B cell (primary cell): Measurements from ENCODE around the gene PHACTR3. TPM values are rescaled to one million over a fixed set of nuclear protein-coding genes. Genes with fewer than 3 reads are reported as not detected.

Experiments
- ATAC-seq: fragments of 200-7000 bp; cut with Tn5 transposase; one replicate; pipeline ENCODE4 v1.10.0; 2021; ENCODE audit warnings: low read depth, mild to moderate bottlenecking, moderate number of reproducible peaks, moderate library complexity
- CTCF ChIA-PET: fragments of 350-600 bp; sonication (Branson Sonifier 250); formaldehyde crosslinking; loops from one replicate; lab custom pipeline; 2021; ENCODE audit warnings: antibody characterized with exemption, inconsistent platforms; lab: Charles Lee
- POLR2A ChIA-PET: fragments of 350-600 bp; sonication (Branson Sonifier 250); formaldehyde crosslinking; loops from one replicate; lab custom pipeline; 2021; ENCODE audit warnings: antibody characterized with exemption; lab: Charles Lee
- DNase-seq: peaks from one replicate; pipeline ENCODE4 v3.0.0; 2013
- H2AFZ ChIP-seq: 2 replicates; pipeline ENCODE4 v1.6.1; 2012; ENCODE audit warnings: mild to moderate bottlenecking, low read depth, low read length; ENCODE audit not compliant: insufficient read depth, poor library complexity, severe bottlenecking
- H3K27ac ChIP-seq, 2 donors: 1 replicate in 1 of 2; 2 replicates in 1 of 2; pipeline ENCODE4 v1.5.1; 2012 to 2013; ENCODE audit warnings: low read length in 2 of 2, mild to moderate bottlenecking in 2 of 2, moderate library complexity in 1 of 2
- H3K27me3 ChIP-seq, 4 experiments: fragments of 200-600 bp in 1 of 4; sonication (generic) in 1 of 4; replicated peaks in 1 of 4; 1 replicate in 2 of 4; 2 replicates in 2 of 4; pipeline versions ENCODE4 v1.6.1 to v1.7.0; 2013 to 2016; ENCODE audit warnings: low read length in 3 of 4, mild to moderate bottlenecking in 2 of 4, mixed read lengths in 1 of 4, moderate library complexity in 1 of 4; ENCODE audit not compliant: insufficient read depth in 4 of 4, control insufficient read depth in 3 of 4; ENCODE audit errors: control extremely low read depth in 1 of 4
- H3K36me3 ChIP-seq, 2 experiments: replicated peaks in 1 of 2; 1 replicate in 1 of 2; 2 replicates in 1 of 2; pipeline versions ENCODE4 v1.6.1 to v1.7.1; 2013; ENCODE audit warnings: low read length in 1 of 2; ENCODE audit not compliant: insufficient read depth in 2 of 2, control insufficient read depth in 1 of 2; ENCODE audit errors: control extremely low read depth in 1 of 2, extremely low read depth in 1 of 2
- H3K4me1 ChIP-seq, 2 donors: fragments of 200-600 bp in 1 of 2; sonication (generic) in 1 of 2; 1 replicate in 1 of 2; 2 replicates in 1 of 2; pipeline versions ENCODE4 v1.5.1 to v1.6.1; 2013 to 2017; ENCODE audit warnings: low read length in 2 of 2; ENCODE audit not compliant: control insufficient read depth in 2 of 2, insufficient read depth in 2 of 2
- H3K4me2 ChIP-seq: replicated peaks from 2 replicates; pipeline ENCODE3; 2012; ENCODE audit warnings: mild to moderate bottlenecking, low read depth, low read length; ENCODE audit not compliant: poor library complexity, severe bottlenecking
- H3K4me3 ChIP-seq, 5 experiments: fragments of 200-600 bp in 1 of 5; sonication (generic) in 1 of 5; 1 replicate in 3 of 5; 2 replicates in 2 of 5; pipeline versions ENCODE4 v1.5.1 to v1.7.0; 2011 to 2016; ENCODE audit warnings: low read length in 4 of 5, mild to moderate bottlenecking in 4 of 5, low read depth in 2 of 5, control low read depth in 1 of 5, moderate library complexity in 1 of 5; ENCODE audit not compliant: insufficient read depth in 1 of 5; ENCODE audit errors: control extremely low read depth in 1 of 5, extremely low read depth in 1 of 5
- H3K79me2 ChIP-seq: fragments of 200-600 bp; sonication (generic); one replicate; pipeline ENCODE4 v1.6.0; 2016; ENCODE audit warnings: low read length; ENCODE audit not compliant: control insufficient read depth, insufficient read depth
- H3K9ac ChIP-seq: fragments of 200-600 bp; sonication (generic); 2 replicates; pipeline ENCODE4 v1.6.1; 2017; ENCODE audit warnings: mild to moderate bottlenecking, low read length, moderate library complexity
- H3K9me3 ChIP-seq, 3 donors: one replicate each; pipeline versions ENCODE4 v1.6.1 to v1.7.1; 2013; ENCODE audit warnings: low read length in 2 of 3; ENCODE audit not compliant: control insufficient read depth in 2 of 3, insufficient read depth in 1 of 3; ENCODE audit errors: control extremely low read depth in 1 of 3
- H4K20me1 ChIP-seq: 2 replicates; pipeline ENCODE4 v1.6.0; 2012; ENCODE audit warnings: mild to moderate bottlenecking, low read length; ENCODE audit not compliant: insufficient read depth, control insufficient read depth, poor library complexity, severe bottlenecking
- H3K27ac Mint-ChIP-seq: one replicate; pipeline ENCODE4 v1.8.0; 2021; ENCODE audit warnings: mixed read lengths
- H3K27me3 Mint-ChIP-seq: one replicate; pipeline ENCODE4 v1.8.0; 2021; ENCODE audit warnings: mixed read lengths
- H3K4me1 Mint-ChIP-seq: one replicate; pipeline ENCODE4 v1.8.0; 2021; ENCODE audit warnings: mixed read lengths
- H3K4me3 Mint-ChIP-seq: one replicate; pipeline ENCODE4 v1.8.0; 2021; ENCODE audit warnings: mixed read lengths
- H3K9me3 Mint-ChIP-seq: one replicate; pipeline ENCODE4 v1.8.0; 2022; ENCODE audit warnings: mixed read lengths; ENCODE audit not compliant: insufficient read depth
- CTCF ChIP-seq: fragments of 200-600 bp; IDR thresholded peaks from one replicate; pipeline ENCODE4 v1.8.0; 2022; ENCODE audit warnings: antibody characterized with exemption, mild to moderate bottlenecking
- EZH2 ChIP-seq: IDR thresholded peaks from 2 replicates; pipeline ENCODE4 v1.6.1; 2012; ENCODE audit warnings: borderline replicate concordance, low read depth, mild to moderate bottlenecking, moderate library complexity, low read length; ENCODE audit not compliant: insufficient read depth, poor library complexity, severe bottlenecking
- WGBS: methylation state at CpG from one replicate; pipeline ENCODE4 v1.1.5; 2013; ENCODE audit warnings: missing lambda C conversion rate; ENCODE audit not compliant: insufficient coverage; 5-methylcytosine and 5-hydroxymethylcytosine counted together
- intact Hi-C: fragments of 100-400 bp; cut with micrococcal nuclease; formaldehyde crosslinking; loops from one replicate; pipeline ENCODE4 v1.10.0; 2022
- polyA plus RNA-seq: library from polyadenylated mRNA; depleted of rRNA; stranded (reverse); fragments of >200 nt; gene quantifications from 2 replicates; pipeline ENCODE4 v1.2.3, GENCODE V29; 2012
- total RNA-seq, 2 donors: library from RNA; stranded (reverse); fragments of 120-200 nt in 1 of 2; gene quantifications; 1 replicate in 1 of 2; 2 replicates in 1 of 2; pipeline versions ENCODE4 v1.2.3 to v1.2.4, GENCODE V29; 2013 to 2022

Gene PHACTR3
- total and polyA plus RNA-seq, 2 donors (not counting 1 experiment from before 2014, with no cell fraction given): not detected

- no peaks in the 10 kb centered on the region for H3K79me2 ChIP-seq
- WGBS: 82% methylated on average over 5 of the region's 5 CpGs
- H2AFZ ChIP-seq: no peak overlapping the region
- no peak overlapping the region for H3K4me3 Mint-ChIP-seq
- ATAC-seq (no peak), DNase-seq (no peak)
- CTCF ChIA-PET: interaction anchor here (0.7 to 2.2 kb wide), 2 partner anchors 9 to 19 kb away, joined by 6 to 7 read pairs; no protein-coding TSS in a partner anchor
- peaks cover 0 to 4% (median 0%) of the 10 kb centered on the region in 3 donors for H3K9me3 ChIP-seq
- no peaks in the 10 kb centered on the region for H4K20me1 ChIP-seq
- H3K27ac Mint-ChIP-seq: no peak overlapping the region
- H3K27me3 Mint-ChIP-seq: peaks cover 46% of the 10 kb centered on the region
- H3K36me3 ChIP-seq: no peaks in the 10 kb centered on the region
- no peak for TF ChIP-seq EZH2
- no peak for TF ChIP-seq CTCF
- POLR2A ChIA-PET: no interaction called here
- peaks cover 1% of the 10 kb centered on the region for H3K4me1 Mint-ChIP-seq
- no peak overlapping the region for H3K9ac ChIP-seq
- H3K4me1 ChIP-seq: no peaks in the 10 kb centered on the region
- no peaks in the 10 kb centered on the region for H3K9me3 Mint-ChIP-seq
- H3K4me3 ChIP-seq: no peak overlapping the region
- no peak overlapping the region for H3K4me2 ChIP-seq
- H3K27ac ChIP-seq: no peak overlapping the region
- H3K27me3 ChIP-seq: peaks cover 0 to 27% (median 3%) of the 10 kb centered on the region in 4 experiments
- intact Hi-C loops: no loop called here
Observed at GRCh38 chr20:59600472-59600871, 3.9 kb upstream of the PHACTR3 start.

GRCh38 chr20:59602546-59603080, 1.7 kb upstream of the PHACTR3 start:
- Mint-ChIP-seq H3K4me1 (peaks cover 1% of the 10 kb centered on the region), H3K4me3 (no peak overlapping the region), H3K27ac (no peak overlapping the region), H3K9me3 (no peaks in the 10 kb centered on the region), H3K27me3 (peaks cover 59% of the 10 kb centered on the region)
- H3K9me3 ChIP-seq: peaks cover 0 to 4% (median 0%) of the 10 kb centered on the region in 3 donors
- TF ChIP-seq EZH2: no peak
- no peak for TF ChIP-seq CTCF
- H3K27ac ChIP-seq: no peak overlapping the region
- POLR2A ChIA-PET: no interaction called here
- DNase-seq: no peak
- no peaks in the 10 kb centered on the region for H3K4me1 ChIP-seq
- peaks cover 0 to 37% (median 4%) of the 10 kb centered on the region in 4 experiments for H3K27me3 ChIP-seq
- no peak overlapping the region for H3K9ac ChIP-seq
- no peak overlapping the region for H3K4me3 ChIP-seq
- intact Hi-C loops: no loop called here
- H3K79me2 ChIP-seq: no peaks in the 10 kb centered on the region
- no peak overlapping the region for H3K4me2 ChIP-seq
- WGBS: 86% methylated on average over 2 of the region's 3 CpGs
- no peak overlapping the region for H2AFZ ChIP-seq
- no peaks in the 10 kb centered on the region for H4K20me1 ChIP-seq
- CTCF ChIA-PET: no interaction called here
- H3K36me3 ChIP-seq: no peaks in the 10 kb centered on the region
- no peak for ATAC-seq
